CD14-positive monocyte (primary cell): ENCODE measurements around the gene TEX13B. TPM values are rescaled to one million over a fixed set of nuclear protein-coding genes. Genes with fewer than 3 reads are reported as not detected.

Experiments used
- DNase-seq, 3 donors: peaks; one replicate each; pipeline ENCODE4 v3.0.0-alpha.2; 2011 to 2022
- H2AFZ ChIP-seq: 2 replicates; pipeline ENCODE4 v1.6.0; 2012; ENCODE audit warnings: mild to moderate bottlenecking, low read depth, low read length, inconsistent platforms; ENCODE audit not compliant: insufficient read depth, poor library complexity, severe bottlenecking
- H3K27ac ChIP-seq, 2 donors: 1 replicate in 1 of 2; 2 replicates in 1 of 2; pipeline ENCODE4 v1.5.1; 2012 to 2013; ENCODE audit warnings: low read length in 2 of 2, control low read depth in 1 of 2, inconsistent platforms in 1 of 2, low read depth in 1 of 2, mild to moderate bottlenecking in 1 of 2
- H3K27me3 ChIP-seq, 2 donors: one replicate each; pipeline versions ENCODE4 v1.6.0 to v1.6.1; 2011 to 2013; ENCODE audit warnings: low read length in 2 of 2; ENCODE audit not compliant: control insufficient read depth in 2 of 2, insufficient read depth in 2 of 2
- H3K36me3 ChIP-seq, 2 donors: replicated peaks in 1 of 2; 1 replicate in 1 of 2; 2 replicates in 1 of 2; pipeline versions ENCODE4 v1.5.1 to v1.6.1; 2012 to 2013; ENCODE audit warnings: low read length in 2 of 2, control low read depth in 1 of 2, inconsistent platforms in 1 of 2, mild to moderate bottlenecking in 1 of 2; ENCODE audit not compliant: insufficient read depth in 2 of 2, control insufficient read depth in 1 of 2
- H3K4me1 ChIP-seq, 2 donors: 1 replicate in 1 of 2; 2 replicates in 1 of 2; pipeline versions ENCODE4 v1.5.1 to v1.6.1; 2012 to 2013; ENCODE audit warnings: low read length in 2 of 2, control low read depth in 1 of 2, inconsistent platforms in 1 of 2, mild to moderate bottlenecking in 1 of 2, moderate library complexity in 1 of 2; ENCODE audit not compliant: insufficient read depth in 2 of 2, control insufficient read depth in 1 of 2
- H3K4me2 ChIP-seq: replicated peaks from 2 replicates; pipeline ENCODE3; 2012; ENCODE audit warnings: low read length, moderate library complexity, mild to moderate bottlenecking; ENCODE audit not compliant: poor library complexity, severe bottlenecking; ENCODE audit errors: extremely low read depth
- H3K4me3 ChIP-seq, 3 experiments: fragments of 200-600 bp in 1 of 3; sonication (generic) in 1 of 3; replicated peaks in 1 of 3; 1 replicate in 2 of 3; 2 replicates in 1 of 3; pipeline ENCODE4 v1.5.1; 2011 to 2013; ENCODE audit warnings: low read length in 3 of 3, mild to moderate bottlenecking in 3 of 3, control low read depth in 2 of 3, low read depth in 2 of 3, inconsistent platforms in 1 of 3, moderate library complexity in 1 of 3
- H3K79me2 ChIP-seq: 2 replicates; pipeline ENCODE4 v1.6.0; 2012; ENCODE audit warnings: mild to moderate bottlenecking, control low read depth, inconsistent platforms, low read length, moderate library complexity; ENCODE audit not compliant: insufficient read depth
- H3K9ac ChIP-seq: 2 replicates; pipeline ENCODE4 v1.6.0; 2017; ENCODE audit warnings: low read length, mild to moderate bottlenecking; ENCODE audit not compliant: insufficient read depth, poor library complexity, severe bottlenecking
- H3K9me3 ChIP-seq, 2 donors: replicated peaks in 1 of 2; 1 replicate in 1 of 2; 2 replicates in 1 of 2; pipeline versions ENCODE4 v1.5.1 to v1.6.1; 2012 to 2013; ENCODE audit warnings: low read length in 2 of 2, control low read depth in 1 of 2; ENCODE audit not compliant: control insufficient read depth in 1 of 2, insufficient read depth in 1 of 2
- H4K20me1 ChIP-seq: 2 replicates; pipeline ENCODE4 v1.6.0; 2012; ENCODE audit warnings: mild to moderate bottlenecking, low read length, control low read depth, moderate library complexity; ENCODE audit not compliant: insufficient read depth
- H3K27ac Mint-ChIP-seq, 7 donors: one replicate each; pipeline ENCODE4 v1.8.0; 2020; ENCODE audit warnings: mild to moderate bottlenecking in 7 of 7, mixed read lengths in 7 of 7, moderate library complexity in 6 of 7, inconsistent platforms in 2 of 7
- H3K27me3 Mint-ChIP-seq, 3 donors: one replicate each; pipeline ENCODE4 v1.8.0; 2021 to 2022; ENCODE audit warnings: low read depth in 3 of 3, mild to moderate bottlenecking in 3 of 3, mixed read lengths in 3 of 3, moderate library complexity in 3 of 3, inconsistent platforms in 1 of 3
- H3K36me3 Mint-ChIP-seq, 2 donors: one replicate each; pipeline ENCODE4 v1.8.0; 2020; ENCODE audit warnings: mixed read lengths in 2 of 2, inconsistent platforms in 1 of 2, mild to moderate bottlenecking in 1 of 2
- H3K4me1 Mint-ChIP-seq: one replicate; pipeline ENCODE4 v1.8.0; 2020; ENCODE audit warnings: mild to moderate bottlenecking, mixed read lengths
- H3K4me3 Mint-ChIP-seq, 2 donors: one replicate each; pipeline ENCODE4 v1.8.0; 2020; ENCODE audit warnings: mild to moderate bottlenecking in 2 of 2, mixed read lengths in 2 of 2, moderate library complexity in 1 of 2
- H3K9me3 Mint-ChIP-seq, 7 donors: one replicate each; pipeline ENCODE4 v1.8.0; 2020 to 2022; ENCODE audit warnings: mixed read lengths in 7 of 7, mild to moderate bottlenecking in 6 of 7, moderate library complexity in 6 of 7, inconsistent platforms in 2 of 7
- WGBS: methylation state at CpG from one replicate; pipeline ENCODE4 v1.1.5; 2013; ENCODE audit warnings: missing lambda C conversion rate; ENCODE audit not compliant: insufficient coverage; 5-methylcytosine and 5-hydroxymethylcytosine counted together
- intact Hi-C, 2 donors: fragments of 100-400 bp; cut with micrococcal nuclease; formaldehyde crosslinking; loops; one replicate each; pipeline versions ENCODE4 v1.15.0 to v1.15.1; 2023
- polyA plus RNA-seq, 3 donors: library from polyadenylated mRNA; depleted of rRNA in 1 of 3; unstranded in 2 of 3; stranded (reverse) in 1 of 3; fragments of 300-500 nt in 2 of 3; fragments of >200 nt in 1 of 3; fragmentation: Illumina TruSeq in 2 of 3; gene quantifications; 1 replicate in 2 of 3; 2 replicates in 1 of 3; pipeline ENCODE4 v1.2.3, GENCODE V29; 2012 to 2021
- TF ChIP-seq, protein P1 (sequence below): fragments of 200-600 bp; IDR thresholded peaks from one replicate; pipeline ENCODE4 v1.8.0; 2022; ENCODE audit warnings: antibody characterized with exemption, mild to moderate bottlenecking

The TEX13B gene
- polyA plus RNA-seq, 3 donors = not detected

DNA sequence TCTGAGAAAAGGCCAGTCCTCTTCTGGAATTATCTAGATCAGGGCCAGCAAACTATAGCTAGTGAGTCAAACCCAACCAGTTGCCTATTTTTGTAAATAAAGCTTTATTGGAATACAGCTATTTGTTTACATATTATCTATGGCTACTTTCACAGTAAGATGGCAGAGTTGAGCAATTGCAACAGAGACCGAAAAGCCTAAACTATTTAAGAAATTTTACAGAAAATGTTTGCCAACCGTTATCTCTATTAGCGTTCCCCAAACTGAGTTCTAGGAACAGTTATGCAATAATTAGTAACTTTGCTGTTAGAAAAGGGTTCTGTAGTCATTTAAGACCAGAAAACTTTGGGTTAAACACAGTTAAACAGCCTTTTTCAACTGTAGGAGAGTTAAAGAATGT is 10.5 kb downstream of the TEX13B start:
- TF ChIP-seq, protein P1, sequence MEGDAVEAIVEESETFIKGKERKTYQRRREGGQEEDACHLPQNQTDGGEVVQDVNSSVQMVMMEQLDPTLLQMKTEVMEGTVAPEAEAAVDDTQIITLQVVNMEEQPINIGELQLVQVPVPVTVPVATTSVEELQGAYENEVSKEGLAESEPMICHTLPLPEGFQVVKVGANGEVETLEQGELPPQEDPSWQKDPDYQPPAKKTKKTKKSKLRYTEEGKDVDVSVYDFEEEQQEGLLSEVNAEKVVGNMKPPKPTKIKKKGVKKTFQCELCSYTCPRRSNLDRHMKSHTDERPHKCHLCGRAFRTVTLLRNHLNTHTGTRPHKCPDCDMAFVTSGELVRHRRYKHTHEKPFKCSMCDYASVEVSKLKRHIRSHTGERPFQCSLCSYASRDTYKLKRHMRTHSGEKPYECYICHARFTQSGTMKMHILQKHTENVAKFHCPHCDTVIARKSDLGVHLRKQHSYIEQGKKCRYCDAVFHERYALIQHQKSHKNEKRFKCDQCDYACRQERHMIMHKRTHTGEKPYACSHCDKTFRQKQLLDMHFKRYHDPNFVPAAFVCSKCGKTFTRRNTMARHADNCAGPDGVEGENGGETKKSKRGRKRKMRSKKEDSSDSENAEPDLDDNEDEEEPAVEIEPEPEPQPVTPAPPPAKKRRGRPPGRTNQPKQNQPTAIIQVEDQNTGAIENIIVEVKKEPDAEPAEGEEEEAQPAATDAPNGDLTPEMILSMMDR = no peak
- no peak for DNase-seq
- Histone ChIP-seq H3K4me2 (no peak overlapping the region), H3K79me2 (no peaks in the 10 kb centered on the region), H3K4me1 (no peaks in the 10 kb centered on the region), H3K27ac (no peak overlapping the region), H3K9me3 (no peaks in the 10 kb centered on the region), H2AFZ (no peak overlapping the region), H3K9ac (no peak overlapping the region), H3K27me3 (no peaks in the 10 kb centered on the region), H3K36me3 (no peaks in the 10 kb centered on the region), H4K20me1 (no peaks in the 10 kb centered on the region), H3K4me3 (no peak overlapping the region)
- H3K27ac Mint-ChIP-seq = no peak overlapping the region
- H3K4me1 Mint-ChIP-seq = peaks cover 2% of the 10 kb centered on the region
- H3K9me3 Mint-ChIP-seq = peaks cover 0 to 3% (median 0%) of the 10 kb centered on the region in 7 donors
- no CpG with 5 or more reads among the region's 3 CpGs for WGBS
- peaks cover 0 to 4% (median 3%) of the 10 kb centered on the region in 3 donors for H3K27me3 Mint-ChIP-seq
- intact Hi-C loops = no loop called here
- no peak overlapping the region for H3K4me3 Mint-ChIP-seq
- H3K36me3 Mint-ChIP-seq = no peaks in the 10 kb centered on the region

DNA sequence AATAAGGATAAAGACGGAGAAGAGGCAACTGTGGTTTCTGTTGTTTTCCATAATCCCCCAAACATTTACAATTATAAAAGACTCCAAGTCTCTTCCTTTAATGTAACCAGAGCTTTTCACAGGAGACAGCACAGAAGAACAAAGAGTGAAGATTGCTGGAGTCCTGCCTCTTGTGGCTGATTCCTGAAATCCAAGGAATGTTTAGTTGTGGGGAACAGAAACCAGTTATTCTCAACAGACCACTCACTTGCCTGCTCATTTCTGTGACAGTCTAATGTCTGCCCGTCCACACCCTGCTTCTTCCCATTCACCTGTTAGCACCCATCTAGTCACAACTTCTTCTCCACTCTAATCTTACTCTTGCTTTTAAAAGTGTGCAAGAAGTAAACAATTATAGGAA is 12.1 kb downstream of the TEX13B start:
- no peaks in the 10 kb centered on the region for H3K9me3 ChIP-seq
- H3K9me3 Mint-ChIP-seq = peaks cover 0 to 3% (median 0%) of the 10 kb centered on the region in 7 donors
- no peaks in the 10 kb centered on the region for H3K79me2 ChIP-seq
- no peak overlapping the region for H3K4me3 ChIP-seq
- no peaks in the 10 kb centered on the region for H3K27me3 ChIP-seq
- H3K36me3 Mint-ChIP-seq = no peaks in the 10 kb centered on the region
- no peak overlapping the region for H3K27ac Mint-ChIP-seq
- no peak overlapping the region for H3K27ac ChIP-seq
- intact Hi-C loops = no loop called here
- H3K4me1 ChIP-seq = no peaks in the 10 kb centered on the region
- TF ChIP-seq, protein P1 = no peak
- no peaks in the 10 kb centered on the region for H4K20me1 ChIP-seq
- no peaks in the 10 kb centered on the region for H3K36me3 ChIP-seq
- H3K4me3 Mint-ChIP-seq = no peak overlapping the region
- no peak for DNase-seq
- WGBS = no CpG with 5 or more reads among the region's 2 CpGs
- no peak overlapping the region for H3K4me2 ChIP-seq
- H3K27me3 Mint-ChIP-seq = peaks cover 0 to 3% (median 2%) of the 10 kb centered on the region in 3 donors
- H2AFZ ChIP-seq = no peak overlapping the region
- H3K9ac ChIP-seq = no peak overlapping the region
- no peaks in the 10 kb centered on the region for H3K4me1 Mint-ChIP-seq
